NCI-H748 (cell line): Measurements from ENCODE around the gene POR.
"Not testable (repeated sequence)": the region's sequence is repeated elsewhere in the genome, so short reads cannot be mapped to it uniquely, and the experiment has no call there.

ENCODE experiments used
- DNase-seq: peaks from one replicate; lab custom pipeline; 2025; ENCODE audit not compliant: unreplicated experiment; lab: John Stamatoyannopoulos, UW

The POR gene

GRCh38 chr7:76016191-76016947 is 101.4 kb downstream of the POR start:
- DNase-seq, result no peak

- not testable (repeated sequence) for DNase-seq
Measured at GRCh38 chr7:76018520-76018919, 103.6 kb downstream of the POR start.

- DNase-seq, result peak; percentile 70
Measured at GRCh38 chr7:76020031-76020714, 105.2 kb downstream of the POR start.

- DNase-seq, result no peak
Measured at GRCh38 chr7:76022026-76022780, 107.2 kb downstream of the POR start.

- DNase-seq, result no peak
Measured at GRCh38 chr7:76023002-76023401, 108.0 kb downstream of the POR start.

- peak; percentile 61 for DNase-seq
Measured at GRCh38 chr7:76029682-76030081, 114.7 kb downstream of the POR start.

- no peak for DNase-seq
Measured at GRCh38 chr7:76031964-76032363, 117.0 kb downstream of the POR start.
